ENCODE measurements around the gene SLC30A10.
A peak's percentile ranks its signal among the peaks of the same experiment; 100 is the strongest.
"Not testable (repeated sequence)": the region's sequence is repeated elsewhere in the genome, so short reads cannot be mapped to it uniquely, and the experiment has no call there.

The SLC30A10 gene

DNA sequence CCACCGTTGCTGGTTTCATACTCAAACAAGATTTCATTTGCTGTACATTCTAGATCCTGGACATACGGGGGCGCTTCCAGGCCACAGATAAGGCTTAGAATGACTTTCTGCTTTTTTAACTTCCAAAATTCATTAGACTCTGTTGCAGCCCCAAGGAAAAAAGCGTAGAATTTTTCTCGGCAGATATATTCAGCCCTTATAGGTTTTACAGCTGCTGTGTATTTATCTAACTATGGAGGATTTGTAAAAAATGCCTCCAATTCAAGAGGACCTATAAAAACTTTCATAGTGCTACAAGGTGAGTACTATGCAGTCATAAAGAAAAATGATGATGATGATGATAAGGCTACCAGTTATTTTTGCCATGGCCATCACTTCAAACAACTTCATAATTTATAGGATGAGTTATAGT is 51.6 kb downstream of the SLC30A10 start:
- Histone ChIP-seq H3K9me3 (no peaks in the 10 kb centered on the region), H3K4me1 (no peaks in the 10 kb centered on the region), H3K36me3 (no peaks in the 10 kb centered on the region), H3K4me3 (ENCODE audit: low read depth, low read length) (no peak overlapping the region), H3K27me3 (peaks cover 9% of the 10 kb centered on the region; the same call in 1 of the 2 replicates)
- DNase-seq, result no peak
- TF ChIP-seq, protein P1, sequence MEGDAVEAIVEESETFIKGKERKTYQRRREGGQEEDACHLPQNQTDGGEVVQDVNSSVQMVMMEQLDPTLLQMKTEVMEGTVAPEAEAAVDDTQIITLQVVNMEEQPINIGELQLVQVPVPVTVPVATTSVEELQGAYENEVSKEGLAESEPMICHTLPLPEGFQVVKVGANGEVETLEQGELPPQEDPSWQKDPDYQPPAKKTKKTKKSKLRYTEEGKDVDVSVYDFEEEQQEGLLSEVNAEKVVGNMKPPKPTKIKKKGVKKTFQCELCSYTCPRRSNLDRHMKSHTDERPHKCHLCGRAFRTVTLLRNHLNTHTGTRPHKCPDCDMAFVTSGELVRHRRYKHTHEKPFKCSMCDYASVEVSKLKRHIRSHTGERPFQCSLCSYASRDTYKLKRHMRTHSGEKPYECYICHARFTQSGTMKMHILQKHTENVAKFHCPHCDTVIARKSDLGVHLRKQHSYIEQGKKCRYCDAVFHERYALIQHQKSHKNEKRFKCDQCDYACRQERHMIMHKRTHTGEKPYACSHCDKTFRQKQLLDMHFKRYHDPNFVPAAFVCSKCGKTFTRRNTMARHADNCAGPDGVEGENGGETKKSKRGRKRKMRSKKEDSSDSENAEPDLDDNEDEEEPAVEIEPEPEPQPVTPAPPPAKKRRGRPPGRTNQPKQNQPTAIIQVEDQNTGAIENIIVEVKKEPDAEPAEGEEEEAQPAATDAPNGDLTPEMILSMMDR (IDR thresholded peaks at IDR 0.05; ENCODE audit: low read depth, low read length), result peak; percentile 44; the same call in 1 of the 2 replicates

DNA sequence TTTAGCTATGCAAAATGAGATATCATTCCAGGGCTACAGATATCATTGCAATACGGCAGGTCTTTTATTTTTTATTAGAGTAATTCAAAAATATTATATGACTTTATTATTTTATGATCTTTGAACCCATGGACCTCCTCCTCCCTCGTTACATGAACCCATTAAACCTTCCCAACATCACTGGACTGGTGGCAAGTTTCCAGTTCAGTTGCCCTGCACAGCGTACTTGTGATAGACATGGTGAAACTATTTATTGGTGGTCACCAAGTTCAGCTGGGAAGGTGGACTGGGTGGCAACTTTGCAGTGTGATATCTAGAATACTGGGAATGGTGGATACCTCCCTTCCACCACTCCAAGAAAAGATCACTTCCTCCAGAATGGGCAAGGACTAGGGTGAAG is 52.5 kb downstream of the SLC30A10 start:
- Histone ChIP-seq H3K4me3 (ENCODE audit: low read depth, low read length) (no peak overlapping the region), H3K4me1 (no peaks in the 10 kb centered on the region), H3K27me3 (peaks cover 9% of the 10 kb centered on the region; the same call in 1 of the 2 replicates), H3K36me3 (no peaks in the 10 kb centered on the region), H3K9me3 (no peaks in the 10 kb centered on the region)
- DNase-seq, result no peak
- TF ChIP-seq, protein P1 (IDR thresholded peaks at IDR 0.05; ENCODE audit: low read depth, low read length), result no peak

DNA sequence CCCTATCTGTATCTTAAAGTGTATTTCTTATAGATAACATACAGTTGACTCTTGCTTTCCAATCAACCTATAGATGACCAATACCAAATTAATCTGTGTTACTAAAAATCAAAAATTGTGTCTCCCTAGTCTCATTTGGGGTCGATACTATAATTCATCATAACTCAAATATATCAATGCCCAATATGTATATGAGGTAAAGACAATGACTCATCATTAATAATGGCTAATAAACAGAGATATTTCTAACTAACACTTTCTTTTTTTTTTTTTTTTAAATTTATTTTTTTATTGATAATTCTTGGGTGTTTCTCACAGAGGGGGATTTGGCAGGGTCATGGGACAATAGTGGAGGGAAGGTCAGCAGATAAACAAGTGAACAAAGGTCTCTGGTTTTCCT is 55.8 kb downstream of the SLC30A10 start:
- H3K4me1 ChIP-seq; H3K4me3 ChIP-seq (ENCODE audit: low read depth, low read length); H3K9me3 ChIP-seq; H3K27me3 ChIP-seq; DNase-seq; H3K36me3 ChIP-seq: not testable (repeated sequence)

DNA sequence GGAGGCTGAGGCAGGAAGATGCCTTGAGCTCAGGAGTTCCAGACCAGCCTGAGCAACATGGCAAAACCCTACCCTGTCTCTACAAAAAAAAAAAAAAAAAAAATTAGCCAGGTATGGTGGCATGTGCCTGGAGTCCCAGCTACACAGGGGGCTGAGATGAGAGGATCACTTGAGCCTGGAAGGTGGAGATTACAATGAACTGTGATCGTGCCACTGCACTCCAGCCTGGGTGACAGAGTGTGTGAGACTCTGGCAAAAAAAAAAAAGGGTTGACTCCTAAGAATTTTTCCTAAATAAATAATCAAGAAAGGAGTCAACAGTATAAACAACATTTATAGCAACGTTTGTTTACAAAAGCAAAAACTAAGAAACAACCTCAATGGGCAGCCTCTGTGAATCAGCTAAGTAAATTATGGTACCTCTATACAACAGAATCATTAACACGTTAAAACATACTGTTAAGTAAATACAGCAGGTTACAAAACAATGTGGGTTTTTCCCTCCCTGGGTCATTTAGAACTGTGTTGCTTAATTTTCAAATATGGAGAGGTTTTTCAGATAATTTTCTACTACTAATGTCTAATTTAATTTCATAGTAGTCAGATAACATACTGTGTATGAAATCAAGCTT is 56.8 kb downstream of the SLC30A10 start:
- TF ChIP-seq, protein P1 (IDR thresholded peaks at IDR 0.05; ENCODE audit: low read depth, low read length), result no peak
- Histone ChIP-seq H3K4me1 (no peaks in the 10 kb centered on the region), H3K36me3 (no peaks in the 10 kb centered on the region), H3K4me3 (ENCODE audit: low read depth, low read length) (no peak overlapping the region), H3K9me3 (no peaks in the 10 kb centered on the region), H3K27me3 (no peaks in the 10 kb centered on the region)
- no peak for DNase-seq

DNA sequence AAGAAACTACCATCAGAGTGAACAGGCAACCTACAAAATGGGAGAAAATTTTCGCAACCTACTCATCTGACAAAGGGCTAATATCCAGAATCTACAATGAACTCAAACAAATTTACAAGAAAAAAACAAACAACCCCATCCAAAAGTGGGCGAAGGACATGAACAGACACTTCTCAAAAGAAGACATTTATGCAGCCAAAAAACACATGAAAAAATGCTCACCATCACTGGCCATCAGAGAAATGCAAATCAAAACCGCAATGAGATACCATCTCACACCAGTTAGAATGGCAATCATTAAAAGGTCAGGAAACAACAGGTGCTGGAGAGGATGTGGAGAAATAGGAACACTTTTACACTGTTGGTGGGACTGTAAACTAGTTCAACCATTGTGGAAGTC is 59.7 kb downstream of the SLC30A10 start:
- not testable (repeated sequence) for H3K9me3 ChIP-seq; H3K27me3 ChIP-seq; H3K36me3 ChIP-seq; DNase-seq; H3K4me3 ChIP-seq (ENCODE audit: low read depth, low read length); H3K4me1 ChIP-seq

Measured in BE2C (cell line).